ENCODE data around the gene RELL2.
A peak's percentile ranks its signal among the peaks of the same experiment; 100 is the strongest.

Gene RELL2

GRCh38 chr5:141639357-141640050 lies 2.7 kb downstream of the RELL2 start:
- H3K36me3 Mint-ChIP-seq (ENCODE audit: low read depth) = peaks cover 6% of the 10 kb centered on the region
- TF ChIP-seq, protein P1, sequence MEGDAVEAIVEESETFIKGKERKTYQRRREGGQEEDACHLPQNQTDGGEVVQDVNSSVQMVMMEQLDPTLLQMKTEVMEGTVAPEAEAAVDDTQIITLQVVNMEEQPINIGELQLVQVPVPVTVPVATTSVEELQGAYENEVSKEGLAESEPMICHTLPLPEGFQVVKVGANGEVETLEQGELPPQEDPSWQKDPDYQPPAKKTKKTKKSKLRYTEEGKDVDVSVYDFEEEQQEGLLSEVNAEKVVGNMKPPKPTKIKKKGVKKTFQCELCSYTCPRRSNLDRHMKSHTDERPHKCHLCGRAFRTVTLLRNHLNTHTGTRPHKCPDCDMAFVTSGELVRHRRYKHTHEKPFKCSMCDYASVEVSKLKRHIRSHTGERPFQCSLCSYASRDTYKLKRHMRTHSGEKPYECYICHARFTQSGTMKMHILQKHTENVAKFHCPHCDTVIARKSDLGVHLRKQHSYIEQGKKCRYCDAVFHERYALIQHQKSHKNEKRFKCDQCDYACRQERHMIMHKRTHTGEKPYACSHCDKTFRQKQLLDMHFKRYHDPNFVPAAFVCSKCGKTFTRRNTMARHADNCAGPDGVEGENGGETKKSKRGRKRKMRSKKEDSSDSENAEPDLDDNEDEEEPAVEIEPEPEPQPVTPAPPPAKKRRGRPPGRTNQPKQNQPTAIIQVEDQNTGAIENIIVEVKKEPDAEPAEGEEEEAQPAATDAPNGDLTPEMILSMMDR (IDR thresholded peaks at IDR 0.05) = no peak
- H3K9me3 Mint-ChIP-seq = no peaks in the 10 kb centered on the region
- H3K4me3 Mint-ChIP-seq = no peak overlapping the region
- H3K27me3 Mint-ChIP-seq (ENCODE audit: low read depth, poor library complexity) = peaks cover 19% of the 10 kb centered on the region
- DNase-seq = no peak
- H3K27ac Mint-ChIP-seq = no peak overlapping the region
- H3K4me1 Mint-ChIP-seq = peaks cover 31% of the 10 kb centered on the region

DNA sequence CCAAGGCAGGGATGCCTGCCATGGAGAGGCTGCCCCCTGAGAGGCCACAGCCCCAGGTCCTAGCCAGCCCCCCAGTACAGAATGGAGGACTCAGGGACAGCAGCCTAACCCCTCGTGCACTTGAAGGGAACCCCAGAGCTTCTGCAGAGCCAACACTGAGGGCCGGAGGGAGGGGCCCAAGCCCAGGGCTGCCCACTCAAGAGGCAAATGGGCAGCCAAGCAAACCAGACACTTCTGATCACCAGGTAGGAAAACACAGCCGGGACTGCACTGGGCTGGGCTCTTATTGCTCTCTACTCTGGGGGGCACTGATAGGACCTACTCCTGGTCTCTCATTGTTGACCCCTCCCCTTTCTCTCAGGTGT lies 3.2 kb downstream of the RELL2 start:
- no peak for DNase-seq
- peaks cover 19% of the 10 kb centered on the region for H3K27me3 Mint-ChIP-seq (ENCODE audit: low read depth, poor library complexity)
- H3K4me1 Mint-ChIP-seq = peaks cover 26% of the 10 kb centered on the region
- no peak overlapping the region for H3K4me3 Mint-ChIP-seq
- no peak overlapping the region for H3K27ac Mint-ChIP-seq
- TF ChIP-seq, protein P1 (IDR thresholded peaks at IDR 0.05) = no peak
- H3K36me3 Mint-ChIP-seq (ENCODE audit: low read depth) = peaks cover 3% of the 10 kb centered on the region
- H3K9me3 Mint-ChIP-seq = no peaks in the 10 kb centered on the region

- no peak overlapping the region for H3K4me3 Mint-ChIP-seq
- no peak for DNase-seq
- H3K27me3 Mint-ChIP-seq (ENCODE audit: low read depth, poor library complexity) = peaks cover 19% of the 10 kb centered on the region
- TF ChIP-seq, protein P1 (IDR thresholded peaks at IDR 0.05) = no peak
- peak overlapping the region; percentile 54 for H3K27ac Mint-ChIP-seq
- peaks cover 19% of the 10 kb centered on the region for H3K4me1 Mint-ChIP-seq
- H3K36me3 Mint-ChIP-seq (ENCODE audit: low read depth) = no peaks in the 10 kb centered on the region
- H3K9me3 Mint-ChIP-seq = no peaks in the 10 kb centered on the region
These were observed 3.9 kb downstream of the RELL2 start for GRCh38 chr5:141640698-141641097.

- Mint-ChIP-seq H3K36me3 (ENCODE audit: low read depth) (no peaks in the 10 kb centered on the region), H3K27ac (no peak overlapping the region), H3K4me1 (peaks cover 12% of the 10 kb centered on the region), H3K27me3 (ENCODE audit: low read depth, poor library complexity) (peaks cover 19% of the 10 kb centered on the region), H3K9me3 (no peaks in the 10 kb centered on the region), H3K4me3 (no peak overlapping the region)
- TF ChIP-seq, protein P1 (IDR thresholded peaks at IDR 0.05) = no peak
- DNase-seq = no peak
These were observed 5.0 kb downstream of the RELL2 start for GRCh38 chr5:141641634-141642267.

- Mint-ChIP-seq H3K4me1 (peaks cover 11% of the 10 kb centered on the region), H3K4me3 (no peak overlapping the region), H3K9me3 (no peaks in the 10 kb centered on the region), H3K27ac (no peak overlapping the region), H3K27me3 (ENCODE audit: low read depth, poor library complexity) (peaks cover 16% of the 10 kb centered on the region), H3K36me3 (ENCODE audit: low read depth) (no peaks in the 10 kb centered on the region)
- TF ChIP-seq, protein P1 (IDR thresholded peaks at IDR 0.05) = no peak
- DNase-seq = no peak
These were observed 9.2 kb downstream of the RELL2 start for GRCh38 chr5:141646026-141646425.

- DNase-seq = no peak
- Mint-ChIP-seq H3K9me3 (no peaks in the 10 kb centered on the region), H3K27ac (no peak overlapping the region), H3K4me1 (peaks cover 15% of the 10 kb centered on the region), H3K27me3 (ENCODE audit: low read depth, poor library complexity) (peaks cover 19% of the 10 kb centered on the region), H3K4me3 (no peak overlapping the region), H3K36me3 (ENCODE audit: low read depth) (no peaks in the 10 kb centered on the region)
- TF ChIP-seq, protein P1 (IDR thresholded peaks at IDR 0.05) = no peak
These were observed 10.4 kb downstream of the RELL2 start for GRCh38 chr5:141647242-141647641.

Measured in nephron progenitor cell (in vitro differentiated cells).